Measurements from ENCODE around the gene MSANTD4. TPM values are rescaled to one million over a fixed set of nuclear protein-coding genes. Genes with fewer than 3 reads are reported as not detected.

MSANTD4 gene
- 13.0 TPM for polyA plus RNA-seq (2012; ENCODE audit: insufficient read length, low read depth)

DNA sequence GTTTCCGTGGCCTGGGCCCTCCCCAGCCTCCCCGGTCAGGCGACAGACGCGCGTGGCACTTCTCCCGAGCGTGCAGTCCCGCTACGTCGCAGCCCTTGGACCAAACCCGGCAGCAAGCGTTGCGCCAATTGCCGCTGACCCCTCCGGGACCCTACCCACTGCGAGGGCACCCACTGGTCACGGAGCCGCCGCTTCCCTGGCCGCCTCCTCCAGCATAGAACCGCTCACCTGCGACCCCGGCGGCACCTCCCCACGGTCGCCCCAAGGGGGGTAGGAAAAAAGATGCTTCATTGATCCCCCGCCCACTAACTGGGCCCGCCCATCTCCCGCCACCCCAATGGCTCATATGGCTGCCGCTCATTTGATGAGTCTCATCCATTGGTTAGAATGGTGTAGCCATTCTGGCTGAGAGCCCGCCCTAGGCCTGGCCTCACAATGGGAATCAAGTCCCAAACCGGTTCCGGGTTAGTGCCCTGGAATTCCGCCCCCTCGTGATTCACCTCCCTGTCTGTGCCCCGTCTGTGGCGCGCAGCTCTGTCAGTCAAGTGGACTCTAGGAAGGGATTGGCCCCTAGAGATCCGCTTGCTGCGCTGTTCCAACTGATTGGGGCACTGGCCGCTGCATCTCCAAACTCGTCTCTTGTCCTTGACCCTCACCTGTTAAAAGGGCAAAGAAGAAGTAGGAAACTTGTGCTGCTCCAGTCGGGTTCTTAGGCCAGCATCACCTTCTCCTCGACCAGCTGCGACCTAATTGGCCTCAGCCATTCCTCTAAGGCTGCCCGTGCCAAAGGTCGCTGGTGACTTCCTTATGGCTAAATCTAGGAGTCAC lies at the start of gene MSANTD4:
Gene MSANTD4 (minus strand): TSS at position 274 of the 828 bp plus-strand sequence. CDS start 11,323 bp downstream, outside the sequence.
- TF ChIP-seq POLR2AphosphoS5 (IDR thresholded peaks at IDR 0.05; ENCODE audit: low read depth, low read length) (peak; percentile 56; the same call in 1 of the 2 replicates), FOXP2 (optimal IDR thresholded peaks at IDR 0.05; ENCODE audit: borderline replicate concordance, extremely low read depth, extremely low read length, insufficient read depth) (no peak), TAF1 (IDR thresholded peaks at IDR 0.05; ENCODE audit: borderline replicate concordance, insufficient read depth, low read length) (peak; percentile 38; the same call in 1 of the 2 replicates)
- TF ChIP-seq, protein P1, sequence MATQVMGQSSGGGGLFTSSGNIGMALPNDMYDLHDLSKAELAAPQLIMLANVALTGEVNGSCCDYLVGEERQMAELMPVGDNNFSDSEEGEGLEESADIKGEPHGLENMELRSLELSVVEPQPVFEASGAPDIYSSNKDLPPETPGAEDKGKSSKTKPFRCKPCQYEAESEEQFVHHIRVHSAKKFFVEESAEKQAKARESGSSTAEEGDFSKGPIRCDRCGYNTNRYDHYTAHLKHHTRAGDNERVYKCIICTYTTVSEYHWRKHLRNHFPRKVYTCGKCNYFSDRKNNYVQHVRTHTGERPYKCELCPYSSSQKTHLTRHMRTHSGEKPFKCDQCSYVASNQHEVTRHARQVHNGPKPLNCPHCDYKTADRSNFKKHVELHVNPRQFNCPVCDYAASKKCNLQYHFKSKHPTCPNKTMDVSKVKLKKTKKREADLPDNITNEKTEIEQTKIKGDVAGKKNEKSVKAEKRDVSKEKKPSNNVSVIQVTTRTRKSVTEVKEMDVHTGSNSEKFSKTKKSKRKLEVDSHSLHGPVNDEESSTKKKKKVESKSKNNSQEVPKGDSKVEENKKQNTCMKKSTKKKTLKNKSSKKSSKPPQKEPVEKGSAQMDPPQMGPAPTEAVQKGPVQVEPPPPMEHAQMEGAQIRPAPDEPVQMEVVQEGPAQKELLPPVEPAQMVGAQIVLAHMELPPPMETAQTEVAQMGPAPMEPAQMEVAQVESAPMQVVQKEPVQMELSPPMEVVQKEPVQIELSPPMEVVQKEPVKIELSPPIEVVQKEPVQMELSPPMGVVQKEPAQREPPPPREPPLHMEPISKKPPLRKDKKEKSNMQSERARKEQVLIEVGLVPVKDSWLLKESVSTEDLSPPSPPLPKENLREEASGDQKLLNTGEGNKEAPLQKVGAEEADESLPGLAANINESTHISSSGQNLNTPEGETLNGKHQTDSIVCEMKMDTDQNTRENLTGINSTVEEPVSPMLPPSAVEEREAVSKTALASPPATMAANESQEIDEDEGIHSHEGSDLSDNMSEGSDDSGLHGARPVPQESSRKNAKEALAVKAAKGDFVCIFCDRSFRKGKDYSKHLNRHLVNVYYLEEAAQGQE (IDR thresholded peaks at IDR 0.05; ENCODE audit: insufficient read depth in 1 of 2, low read depth in 2 of 2, low read length in 2 of 2), result no peak

DNA sequence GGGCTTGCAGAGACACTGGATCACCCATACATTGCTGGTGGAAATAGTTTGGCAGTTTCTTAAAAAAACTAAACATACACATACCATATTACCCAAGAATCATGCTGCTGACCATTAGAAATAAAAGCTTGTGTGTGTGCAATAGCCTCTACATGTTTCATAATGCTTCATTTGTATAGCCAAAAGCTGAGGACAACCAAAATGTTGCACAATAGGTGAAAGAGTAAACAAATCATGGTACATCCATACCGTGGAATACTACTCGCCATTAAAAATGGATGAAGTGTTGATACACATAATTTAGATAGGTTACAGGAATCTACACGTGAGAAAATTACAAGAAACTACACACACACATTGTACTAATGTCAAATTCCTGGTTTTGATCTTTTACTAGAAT lies 48.6 kb upstream of the MSANTD4 start:
- TF ChIP-seq TAF1 (IDR thresholded peaks at IDR 0.05; ENCODE audit: borderline replicate concordance, insufficient read depth, low read length) (no peak), POLR2AphosphoS5 (IDR thresholded peaks at IDR 0.05; ENCODE audit: low read depth, low read length) (no peak), SIN3A (IDR thresholded peaks at IDR 0.05; ENCODE audit: borderline replicate concordance, insufficient read depth, low read length) (no peak), FOXP2 (optimal IDR thresholded peaks at IDR 0.05; ENCODE audit: borderline replicate concordance, extremely low read depth, extremely low read length, insufficient read depth) (no peak)
- TF ChIP-seq, protein P1 (IDR thresholded peaks at IDR 0.05; ENCODE audit: insufficient read depth in 1 of 2, low read depth in 2 of 2, low read length in 2 of 2), result no peak

GRCh38 chr11:106063009-106063408 lies 41.0 kb upstream of the MSANTD4 start:
- no peak for TF ChIP-seq TAF1 (IDR thresholded peaks at IDR 0.05; ENCODE audit: borderline replicate concordance, insufficient read depth, low read length)
- no peak for TF ChIP-seq SIN3A (IDR thresholded peaks at IDR 0.05; ENCODE audit: borderline replicate concordance, insufficient read depth, low read length)

DNA sequence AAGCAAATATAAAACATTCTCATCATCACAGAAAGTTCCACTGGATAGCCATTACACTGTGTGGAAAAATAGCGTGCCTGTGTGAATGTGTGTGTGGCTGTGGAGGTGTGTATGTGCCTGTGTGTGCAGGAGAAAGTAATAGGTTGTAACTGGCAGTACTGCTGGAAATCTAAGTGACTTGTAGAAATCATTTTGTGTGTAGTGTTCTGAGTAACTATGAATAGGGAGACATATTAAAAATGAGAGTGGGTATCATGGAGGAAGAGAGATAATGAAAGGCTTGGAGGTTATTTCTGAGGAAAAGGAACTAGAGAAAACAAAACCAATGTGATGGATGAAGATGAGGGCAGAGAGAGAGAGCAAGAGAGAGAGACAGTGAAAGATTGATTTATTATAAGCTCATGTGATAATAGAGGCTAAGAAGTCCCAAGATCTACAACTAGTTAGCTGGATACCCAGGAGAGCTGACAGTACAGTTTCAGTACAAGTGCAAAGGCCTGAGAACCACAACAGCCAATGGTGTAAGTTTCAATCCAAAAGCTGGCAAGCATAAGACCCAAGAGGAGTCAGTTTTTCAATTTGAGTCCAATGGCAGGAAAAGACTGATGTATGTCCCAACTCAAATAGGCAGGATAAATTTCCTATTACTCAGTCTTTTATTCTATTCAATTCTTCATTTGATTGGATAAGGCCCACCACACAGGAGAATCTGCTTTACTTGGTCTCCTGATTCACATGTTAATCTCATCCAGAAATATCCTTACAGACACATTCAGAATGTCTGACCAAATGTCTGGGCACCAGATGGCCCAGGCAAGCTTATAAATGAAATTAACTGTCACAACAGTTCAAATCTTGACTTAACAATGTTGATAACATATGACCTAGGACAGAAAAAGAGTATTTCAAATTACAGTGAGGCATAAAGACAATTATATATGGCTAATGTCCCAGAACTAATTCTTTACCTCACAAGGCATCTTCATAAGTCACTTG lies 40.2 kb upstream of the MSANTD4 start:
- TF ChIP-seq FOXP2 (optimal IDR thresholded peaks at IDR 0.05; ENCODE audit: borderline replicate concordance, extremely low read depth, extremely low read length, insufficient read depth) (no peak), SIN3A (IDR thresholded peaks at IDR 0.05; ENCODE audit: borderline replicate concordance, insufficient read depth, low read length) (no peak), POLR2AphosphoS5 (IDR thresholded peaks at IDR 0.05; ENCODE audit: low read depth, low read length) (no peak), TAF1 (IDR thresholded peaks at IDR 0.05; ENCODE audit: borderline replicate concordance, insufficient read depth, low read length) (no peak)
- TF ChIP-seq, protein P1 (IDR thresholded peaks at IDR 0.05; ENCODE audit: insufficient read depth in 1 of 2, low read depth in 2 of 2, low read length in 2 of 2), result no peak

GRCh38 chr11:106061249-106061784 lies 39.3 kb upstream of the MSANTD4 start:
- no peak for TF ChIP-seq POLR2AphosphoS5 (IDR thresholded peaks at IDR 0.05; ENCODE audit: low read depth, low read length)
- no peak for TF ChIP-seq FOXP2 (optimal IDR thresholded peaks at IDR 0.05; ENCODE audit: borderline replicate concordance, extremely low read depth, extremely low read length, insufficient read depth)
- TF ChIP-seq, protein P1 (IDR thresholded peaks at IDR 0.05; ENCODE audit: insufficient read depth in 1 of 2, low read depth in 2 of 2, low read length in 2 of 2), result no peak
- no peak for TF ChIP-seq TAF1 (IDR thresholded peaks at IDR 0.05; ENCODE audit: borderline replicate concordance, insufficient read depth, low read length)
- TF ChIP-seq SIN3A (IDR thresholded peaks at IDR 0.05; ENCODE audit: borderline replicate concordance, insufficient read depth, low read length), result no peak
